RPMI7951 (cell line): ENCODE results near the gene DARS1. TPM values are rescaled to one million over a fixed set of nuclear protein-coding genes. Genes with fewer than 3 reads are reported as not detected.
"Not testable (repeated sequence)": the region's sequence is repeated elsewhere in the genome, so short reads cannot be mapped to it uniquely, and the experiment has no call there.

Experiments used
- DNase-seq: peaks from one replicate; pipeline ENCODE4 v3.0.0-alpha.2; 2012; ENCODE audit warnings: low read depth
- total RNA-seq: library from RNA; depleted of rRNA; stranded (reverse); fragments of >200 nt; shearing (Covaris generic); gene quantifications from 2 replicates; pipeline ENCODE4 v1.2.3, GENCODE V29; 2014

DARS1 gene
- total RNA-seq, 1 experiment from 2014 or later: 222 TPM

DNA sequence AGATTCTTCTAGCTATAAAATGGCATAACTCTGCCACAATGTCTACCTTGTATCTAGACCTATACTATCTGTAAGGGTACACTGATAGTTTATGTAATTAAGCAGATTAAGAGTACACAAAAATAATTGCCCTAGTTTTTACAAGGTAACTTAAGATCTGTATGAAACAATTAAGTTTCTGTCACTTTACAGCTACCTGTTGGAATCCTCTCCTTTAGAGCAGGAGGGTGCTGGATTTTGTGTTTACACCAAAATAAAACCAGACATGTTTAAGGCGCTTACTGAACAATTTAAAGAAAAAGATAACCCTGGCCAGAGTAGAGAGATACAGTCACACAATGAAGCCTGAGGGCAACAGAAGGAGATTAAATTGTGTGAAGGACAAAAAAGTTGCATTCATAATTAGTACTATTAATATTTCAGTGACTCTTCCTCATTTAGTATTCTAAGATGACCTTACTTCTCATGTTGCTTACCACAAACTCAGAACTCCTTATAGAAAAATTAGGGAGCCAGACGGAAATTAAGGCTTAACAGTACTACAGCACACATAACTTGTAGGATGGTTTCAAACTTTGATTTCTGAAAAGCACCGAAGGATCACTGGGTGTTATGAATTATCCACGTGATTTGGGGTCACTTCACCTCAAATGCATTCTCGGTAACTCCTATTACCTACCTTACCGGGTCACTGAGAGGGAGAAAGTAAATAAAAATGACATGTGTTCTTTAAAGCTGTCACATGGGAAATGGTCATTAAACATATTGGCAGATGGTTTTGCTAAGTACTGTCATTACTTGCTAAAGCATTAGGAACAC is 1.0 kb downstream of the DARS1 start:
- no peak for DNase-seq

DNA sequence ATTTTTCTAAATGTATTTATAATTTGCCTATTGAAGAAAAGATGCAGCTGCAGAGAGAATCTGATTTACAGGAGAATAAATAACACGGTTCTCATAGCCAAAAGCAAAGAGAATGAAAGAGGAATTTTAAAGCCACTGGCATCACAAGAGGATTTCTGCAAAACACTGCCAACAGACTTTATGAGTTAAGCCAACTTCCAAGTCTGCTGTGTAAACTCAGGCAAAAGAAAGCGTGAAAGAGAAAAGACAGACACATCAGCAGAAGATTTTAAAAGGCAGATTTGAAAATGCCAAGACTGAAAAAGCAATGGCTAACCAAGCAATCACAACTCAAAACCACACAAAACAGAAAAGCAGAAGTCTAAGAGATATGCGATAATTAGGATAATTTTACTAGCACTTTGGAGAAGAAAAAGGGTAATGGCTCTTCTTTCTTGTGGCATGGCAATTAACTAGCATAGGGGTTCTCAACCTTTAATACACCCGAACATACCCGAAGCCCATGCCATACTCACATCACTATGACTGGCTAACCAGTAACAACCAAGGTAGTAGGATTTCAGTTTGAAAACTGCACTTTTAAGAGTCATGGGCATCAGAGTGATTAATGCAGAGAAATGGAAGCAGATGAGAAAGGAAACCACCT is 4.9 kb downstream of the DARS1 start:
- no peak for DNase-seq

- no peak for DNase-seq
Measured at GRCh38 chr2:135975702-135976101, 9.7 kb downstream of the DARS1 start.

DNA sequence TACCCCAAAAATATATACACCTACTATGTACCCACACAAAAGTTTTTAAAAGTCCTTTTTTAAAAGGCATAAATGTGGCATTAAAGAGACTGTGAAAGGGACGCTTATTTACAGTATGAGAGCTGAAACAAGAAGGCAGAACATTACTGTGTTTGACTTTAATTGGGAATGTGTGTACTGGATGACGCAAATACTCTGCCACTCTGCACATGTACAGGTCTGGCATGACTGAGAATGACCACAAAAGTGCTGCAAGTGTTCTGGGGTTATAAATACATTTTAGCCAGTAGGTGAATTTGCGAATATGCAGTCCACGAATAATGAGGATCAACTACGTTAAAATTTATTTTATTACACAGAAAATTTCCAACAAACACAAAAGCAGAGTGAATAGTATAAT is 11.4 kb downstream of the DARS1 start:
- DNase-seq: no peak

- DNase-seq: no peak
Measured at GRCh38 chr2:135969655-135970387, 15.6 kb downstream of the DARS1 start.

- no peak for DNase-seq
Measured at GRCh38 chr2:135965756-135966155, 19.7 kb downstream of the DARS1 start.

DNA sequence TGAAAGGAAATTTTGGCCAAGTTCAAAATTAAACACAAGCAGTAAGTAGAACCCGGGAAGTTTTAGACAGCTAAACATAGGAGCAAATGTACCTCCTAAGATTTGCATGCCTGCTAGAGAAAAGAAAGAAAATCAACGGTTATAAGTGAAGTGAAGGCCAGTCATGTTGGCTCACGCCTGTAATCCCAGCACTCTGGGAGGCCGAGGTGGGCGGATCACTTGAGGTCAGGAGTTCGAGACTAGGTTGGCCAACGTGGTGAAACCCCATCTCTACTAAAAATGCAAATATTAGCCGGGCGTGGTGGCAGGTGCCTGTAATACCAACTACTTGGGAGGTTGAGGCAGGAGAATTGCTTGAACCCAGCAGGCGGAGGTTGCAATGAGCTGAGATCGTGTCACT is 21.0 kb downstream of the DARS1 start:
- not testable (repeated sequence) for DNase-seq

- DNase-seq: no peak
Measured at GRCh38 chr2:135963841-135964240, 21.6 kb downstream of the DARS1 start.

DNA sequence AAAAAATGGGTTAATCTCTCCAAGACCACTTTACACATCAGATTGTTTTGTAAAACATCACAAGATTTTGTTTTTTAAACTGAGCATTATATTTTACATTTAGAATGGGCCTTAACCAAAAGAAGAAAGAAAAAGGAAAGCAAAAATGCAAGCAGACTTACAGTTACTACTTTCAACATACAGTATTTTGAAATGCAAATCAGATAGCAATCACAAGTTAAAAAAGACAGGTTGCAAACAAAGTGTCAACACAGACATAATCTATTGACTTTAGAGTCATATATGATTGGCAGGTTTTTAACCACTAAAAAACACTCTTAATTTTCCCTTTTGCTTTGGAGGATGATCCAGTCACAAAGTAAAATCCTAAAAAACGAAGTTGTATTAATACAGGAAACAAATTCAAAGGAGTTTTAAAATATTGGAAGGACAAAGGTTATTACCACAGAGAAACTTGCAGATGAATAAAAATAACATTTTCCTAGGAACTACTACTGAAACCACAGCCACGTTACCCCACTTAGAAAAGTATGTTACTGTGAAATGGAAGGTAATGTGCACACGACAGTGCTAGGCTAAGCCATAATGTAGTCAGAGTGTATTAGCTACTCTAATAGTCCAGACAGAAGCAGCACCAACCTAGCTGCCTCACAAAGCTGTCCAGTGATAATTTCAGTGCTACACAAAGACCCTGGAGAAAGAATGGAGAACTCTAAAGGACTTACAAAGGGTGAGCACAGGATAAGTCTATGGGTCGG is 22.9 kb downstream of the DARS1 start:
- no peak for DNase-seq

DNA sequence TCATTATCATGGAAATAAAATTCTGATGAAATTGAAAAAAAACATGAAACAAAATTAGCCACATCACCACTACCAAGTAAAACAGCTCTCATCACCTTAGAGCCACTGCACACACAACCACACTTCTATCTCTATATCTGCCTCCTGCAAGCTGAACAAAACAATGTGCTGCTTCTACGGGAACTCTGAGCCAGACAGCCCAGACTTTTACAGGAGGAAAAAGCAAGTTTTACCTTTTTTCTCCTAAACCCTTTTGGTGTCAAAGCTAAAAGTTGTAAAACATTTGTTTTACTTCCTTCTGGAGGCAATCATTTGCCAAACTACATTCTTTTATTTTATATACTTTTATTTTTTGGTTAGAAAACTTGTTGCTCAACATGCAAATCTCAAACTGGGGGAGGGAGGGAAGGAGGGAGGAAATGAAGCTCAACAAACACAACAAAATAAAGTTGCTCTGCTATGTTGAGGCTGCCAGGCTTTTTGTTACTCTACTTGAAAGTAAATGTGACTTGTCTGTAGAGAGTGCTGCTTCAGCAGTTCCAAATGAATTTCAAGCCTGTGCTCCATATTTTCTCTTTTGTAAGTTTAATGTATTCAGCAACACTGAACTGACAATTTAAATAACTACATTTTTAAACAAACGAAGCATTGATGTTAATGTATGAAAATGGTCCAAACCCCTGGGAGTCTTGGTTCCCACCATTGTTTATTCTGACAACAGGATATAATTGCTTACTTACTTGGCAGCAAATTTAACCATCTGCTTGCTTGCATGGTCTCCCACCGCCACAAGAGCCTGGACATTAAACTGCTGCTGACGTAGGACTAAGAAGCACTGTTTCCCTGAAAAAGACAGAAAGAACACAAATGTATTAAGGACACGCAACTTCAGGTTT is 24.5 kb downstream of the DARS1 start:
- peak; percentile 28 for DNase-seq

- no peak for DNase-seq
Measured at GRCh38 chr2:135960150-135960549, 25.3 kb downstream of the DARS1 start.

DNA sequence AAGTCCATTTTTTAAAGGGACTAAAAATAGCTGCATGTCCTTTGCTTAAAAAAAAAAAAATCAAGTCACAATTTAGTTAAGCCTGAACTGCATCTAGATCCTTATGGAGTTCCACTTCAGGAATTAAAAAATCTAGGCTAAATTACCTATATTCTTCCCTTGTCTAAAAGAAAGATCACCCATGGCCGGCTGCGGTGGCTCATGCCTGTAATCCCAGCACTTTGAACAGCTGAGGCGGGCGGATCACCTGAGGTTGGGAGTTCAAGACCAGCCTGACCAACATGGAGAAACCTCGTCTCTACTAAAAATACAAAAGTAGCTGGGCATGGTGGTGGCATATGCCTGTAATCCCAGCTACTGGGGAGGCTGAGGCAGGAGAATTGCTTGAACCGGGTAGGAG is 26.5 kb downstream of the DARS1 start:
- not testable (repeated sequence) for DNase-seq

GRCh38 chr2:135954020-135954601 is 31.3 kb downstream of the DARS1 start:
- no peak for DNase-seq

GRCh38 chr2:135952891-135953290 is 32.5 kb downstream of the DARS1 start:
- DNase-seq: no peak

DNA sequence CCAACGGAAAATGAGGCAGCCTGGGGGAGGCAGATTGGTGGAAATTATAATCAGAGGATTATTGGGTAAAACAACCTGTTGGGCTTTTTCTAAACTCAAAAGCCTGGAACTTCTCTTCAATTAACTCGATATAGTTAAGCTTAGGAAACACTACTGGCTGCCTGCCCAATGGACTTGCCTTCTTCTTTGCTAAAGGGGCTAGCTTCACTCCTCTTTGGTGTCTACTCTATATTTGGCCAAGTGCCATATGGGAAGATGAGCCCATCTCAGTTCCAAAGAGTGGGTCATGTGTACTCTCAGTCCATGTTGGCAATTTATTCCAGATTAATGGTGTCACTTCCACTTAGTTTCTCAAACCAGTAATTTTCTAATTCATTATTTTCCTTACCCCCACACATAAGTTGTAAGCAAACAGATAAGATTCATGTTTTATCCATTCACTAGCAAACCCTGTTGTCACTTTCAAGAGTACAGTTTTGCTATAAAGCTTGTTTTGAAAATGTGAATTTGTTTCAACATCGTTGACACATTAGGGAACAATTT is 34.3 kb downstream of the DARS1 start:
- DNase-seq: peak; percentile 21

DNA sequence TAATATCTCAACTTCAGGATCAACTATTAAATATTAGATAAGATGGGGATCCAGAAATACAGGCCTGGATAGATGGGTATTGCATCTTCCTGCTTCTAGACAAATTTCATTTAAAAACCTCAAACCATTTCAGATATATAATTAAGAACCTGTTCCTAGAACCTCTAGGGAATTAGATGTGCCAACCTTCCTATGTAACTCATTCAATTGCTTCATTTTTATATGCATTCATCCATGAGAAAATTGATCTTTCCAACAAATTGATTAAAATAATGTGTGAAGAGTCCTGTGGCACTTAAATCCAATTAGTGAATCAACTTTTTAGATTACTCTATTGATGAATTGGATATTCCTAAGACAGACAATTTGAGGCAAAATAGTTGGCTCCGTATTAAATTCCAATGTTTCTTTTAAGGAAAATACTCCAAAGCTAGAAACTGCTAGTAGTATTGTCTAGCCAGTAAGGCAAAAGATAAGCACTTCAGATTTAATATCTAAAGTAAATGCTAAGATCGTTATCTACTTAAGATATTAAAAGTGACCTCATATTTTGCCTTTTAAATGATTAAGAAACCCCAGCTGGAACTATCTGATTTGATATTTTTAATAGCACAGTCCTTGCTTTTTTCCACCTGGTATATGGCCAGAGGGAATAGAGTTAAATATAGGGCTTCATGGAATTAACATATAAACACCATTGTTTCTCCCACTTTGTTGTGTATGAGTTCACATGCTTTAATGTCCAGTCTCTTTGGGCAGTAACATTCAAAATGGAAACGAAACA is 35.8 kb downstream of the DARS1 start:
- no peak for DNase-seq

DNA sequence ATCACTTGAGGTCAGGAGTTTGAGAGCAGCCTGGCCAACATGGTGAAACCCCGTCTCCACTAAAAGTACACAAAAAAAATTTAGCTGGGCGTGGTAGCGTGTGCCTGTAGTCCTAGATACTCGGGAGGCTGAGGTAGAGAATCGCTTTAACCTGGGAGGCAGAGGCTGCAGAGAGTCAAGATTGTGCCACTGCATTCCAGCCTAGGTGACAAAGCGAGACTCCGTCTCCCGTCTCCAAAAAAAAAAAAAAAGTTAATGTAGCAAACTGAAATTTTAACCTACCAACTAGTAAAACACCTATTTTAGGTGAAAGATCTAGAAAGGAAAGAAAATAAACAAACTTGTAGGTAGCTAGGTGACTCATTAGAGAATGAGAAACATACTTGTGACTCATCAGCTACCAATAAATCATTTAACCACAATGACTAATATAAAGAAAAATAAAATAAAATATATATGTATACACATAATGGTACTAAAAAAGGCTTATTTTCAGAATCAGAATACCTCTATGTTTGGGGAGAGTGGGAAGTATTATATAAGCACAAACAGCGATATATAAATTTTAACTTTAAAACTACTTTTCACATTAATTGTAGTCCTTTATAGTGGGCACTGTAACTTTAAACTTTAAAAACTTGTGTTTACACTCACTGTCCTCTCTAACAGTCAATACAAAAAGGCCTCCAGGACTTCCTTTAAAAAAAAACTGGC is 36.6 kb downstream of the DARS1 start:
- peak; percentile 72 for DNase-seq

GRCh38 chr2:135948141-135948540 is 37.3 kb downstream of the DARS1 start:
- DNase-seq: no peak

- DNase-seq: no peak
Measured at GRCh38 chr2:135947483-135947882, 37.9 kb downstream of the DARS1 start.
